NCI-H526 (cell line): Measurements from ENCODE around the gene RAD51AP1.

Experiments
- DNase-seq, 2 experiments: peaks; one replicate each; lab custom pipeline; 2025; lab: John Stamatoyannopoulos, UW

RAD51AP1 gene

DNA sequence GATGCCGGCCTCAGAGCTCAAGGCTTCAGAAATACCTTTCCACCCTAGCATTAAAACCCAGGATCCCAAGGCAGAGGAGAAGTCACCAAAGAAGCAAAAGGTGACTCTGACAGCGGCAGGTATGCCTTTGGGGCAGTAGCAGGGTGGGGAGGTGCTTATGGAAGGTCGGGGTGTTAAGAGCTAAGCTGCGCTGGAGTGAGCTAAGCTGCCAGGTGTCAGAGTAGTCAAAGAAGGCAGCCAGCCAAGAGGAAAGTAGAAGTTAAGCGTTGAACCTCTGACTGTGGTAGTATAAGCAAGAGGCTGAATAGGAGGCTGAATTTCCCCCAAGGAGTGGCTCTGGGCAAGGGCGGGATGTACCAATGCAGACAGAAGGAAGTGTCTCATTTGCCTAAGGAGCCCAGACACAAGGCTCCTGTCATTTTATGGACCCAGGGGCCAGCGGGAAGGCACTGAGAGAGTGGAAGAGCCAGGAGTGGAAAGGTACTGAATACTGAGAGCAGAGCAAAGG is 52.5 kb downstream of the RAD51AP1 start:
- no peak for DNase-seq

DNA sequence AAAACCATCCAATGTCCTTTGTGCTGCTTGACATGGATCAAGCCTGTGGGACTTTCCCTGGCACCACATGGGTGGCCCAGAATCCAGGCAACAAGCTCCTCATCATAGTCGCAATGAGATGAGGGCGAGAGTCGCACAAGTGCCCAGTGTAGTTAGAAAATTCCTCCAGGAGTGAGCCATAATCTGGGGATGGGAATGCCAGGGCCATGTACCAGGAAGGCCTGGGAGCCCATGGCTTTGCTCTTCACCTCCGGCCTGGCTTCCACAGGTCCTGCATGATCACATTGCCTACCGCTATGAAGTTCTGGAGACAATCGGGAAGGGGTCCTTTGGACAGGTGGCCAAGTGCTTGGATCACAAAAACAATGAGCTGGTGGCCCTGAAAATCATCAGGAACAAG is 57.2 kb downstream of the RAD51AP1 start:
- no peak for DNase-seq

DNA sequence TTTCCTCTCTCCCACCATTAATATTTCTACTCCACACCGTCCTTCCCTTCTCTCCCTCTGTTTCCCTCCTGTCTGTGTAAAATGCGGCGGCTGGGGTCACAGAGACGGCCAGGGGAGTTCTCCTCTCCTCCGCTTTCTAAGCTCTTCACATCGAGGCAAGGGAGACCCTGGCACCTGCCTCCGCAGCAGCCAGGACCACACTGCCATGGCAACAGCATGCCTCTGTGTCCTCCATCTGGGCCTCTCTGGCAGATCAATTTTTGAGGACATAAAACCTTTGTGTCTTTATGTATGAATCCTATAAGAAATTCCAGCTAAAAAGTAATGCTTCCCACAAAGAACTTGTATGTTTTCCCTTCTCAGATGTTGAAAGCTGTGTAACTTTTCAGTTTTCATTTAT is 64.7 kb downstream of the RAD51AP1 start:
- DNase-seq: no peak

DNA sequence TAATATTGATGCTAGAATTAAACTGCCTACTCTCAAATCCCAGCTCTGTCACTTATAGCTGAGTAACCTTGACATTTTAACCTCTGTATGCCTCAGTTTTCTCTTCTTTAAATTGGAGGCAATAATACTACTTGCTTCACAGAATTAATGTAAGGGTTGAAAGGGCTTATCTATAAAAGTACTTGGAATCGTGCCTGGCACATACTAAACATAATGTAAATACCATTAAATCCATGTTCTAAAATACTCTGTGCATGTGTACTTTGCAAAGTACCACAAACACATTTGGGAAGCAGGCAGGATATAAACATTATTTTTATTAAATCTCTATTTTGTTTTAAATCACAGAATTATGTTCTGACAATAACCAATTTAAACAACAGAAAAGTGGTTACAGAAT is 65.3 kb downstream of the RAD51AP1 start:
- DNase-seq: no peak

DNA sequence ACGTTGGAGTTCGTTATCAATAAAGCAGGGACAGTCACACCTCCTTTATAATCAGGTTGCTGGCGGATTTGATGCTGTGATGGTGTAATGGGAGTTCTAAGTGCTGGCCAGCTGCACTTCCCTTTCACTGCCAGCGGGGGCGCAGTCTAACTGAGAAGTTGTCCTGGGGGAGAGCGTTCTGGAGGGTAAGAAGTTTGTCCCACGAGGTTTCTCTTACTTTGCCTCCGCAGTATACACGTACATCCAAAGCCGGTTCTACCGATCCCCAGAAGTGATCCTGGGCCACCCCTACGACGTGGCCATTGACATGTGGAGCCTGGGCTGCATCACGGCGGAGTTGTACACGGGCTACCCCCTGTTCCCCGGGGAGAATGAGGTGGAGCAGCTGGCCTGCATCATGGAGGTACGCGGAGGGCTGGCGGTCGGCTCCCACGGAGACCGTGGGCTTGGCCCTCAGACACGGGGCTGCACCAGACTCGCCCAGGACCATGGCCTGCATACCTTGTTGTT is 66.0 kb downstream of the RAD51AP1 start:
- peak; percentile 65 to 91 for DNase-seq

DNA sequence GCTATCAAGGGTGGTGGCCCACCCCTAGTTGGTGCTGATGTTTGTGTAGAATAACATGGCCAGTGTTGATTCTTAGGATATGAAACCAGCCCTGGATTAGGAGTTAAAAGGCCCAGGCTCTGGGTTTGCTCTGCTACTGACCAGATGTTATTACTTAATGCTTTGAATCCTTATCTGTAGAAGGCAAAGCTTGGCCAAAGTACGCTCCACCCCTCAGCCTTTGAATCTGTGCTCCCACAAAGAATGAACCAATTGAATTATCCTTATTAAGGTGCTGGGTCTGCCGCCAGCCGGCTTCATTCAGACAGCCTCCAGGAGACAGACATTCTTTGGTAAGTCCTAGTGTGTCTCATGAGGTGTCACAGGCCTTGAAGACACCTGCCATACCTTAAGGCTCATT is 68.4 kb downstream of the RAD51AP1 start:
- DNase-seq: no peak

DNA sequence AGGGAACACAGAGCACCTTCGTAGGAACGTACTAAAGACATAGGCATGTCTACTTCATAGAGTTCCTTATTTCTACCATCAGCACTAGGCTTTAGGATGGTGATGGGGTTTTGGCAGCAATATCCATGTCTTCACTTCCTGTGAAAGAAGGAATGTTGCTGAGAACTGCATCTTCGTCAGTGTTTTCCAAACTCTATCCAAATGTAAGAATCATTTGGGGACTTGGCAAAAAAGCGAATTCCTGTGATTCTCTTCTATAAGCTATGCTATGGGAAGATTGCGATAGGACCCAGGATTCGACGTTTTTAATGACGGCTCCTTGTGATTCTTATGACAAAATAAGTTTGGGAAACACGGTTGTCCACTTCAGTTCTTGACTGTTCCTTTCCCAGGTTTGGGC is 70.4 kb downstream of the RAD51AP1 start:
- DNase-seq: no peak
